GM12873 (cell line): Measurements from ENCODE around the gene ZGLP1.

Source experiments
- TF ChIP-seq, protein P1 (sequence below): IDR thresholded peaks from 2 replicates; pipeline ENCODE4 v1.5.1; 2012; ENCODE audit warnings: low read depth, mild to moderate bottlenecking, moderate library complexity, low read length, control low read depth; ENCODE audit not compliant: insufficient read depth; ENCODE audit errors: missing control alignments

ZGLP1 gene

DNA sequence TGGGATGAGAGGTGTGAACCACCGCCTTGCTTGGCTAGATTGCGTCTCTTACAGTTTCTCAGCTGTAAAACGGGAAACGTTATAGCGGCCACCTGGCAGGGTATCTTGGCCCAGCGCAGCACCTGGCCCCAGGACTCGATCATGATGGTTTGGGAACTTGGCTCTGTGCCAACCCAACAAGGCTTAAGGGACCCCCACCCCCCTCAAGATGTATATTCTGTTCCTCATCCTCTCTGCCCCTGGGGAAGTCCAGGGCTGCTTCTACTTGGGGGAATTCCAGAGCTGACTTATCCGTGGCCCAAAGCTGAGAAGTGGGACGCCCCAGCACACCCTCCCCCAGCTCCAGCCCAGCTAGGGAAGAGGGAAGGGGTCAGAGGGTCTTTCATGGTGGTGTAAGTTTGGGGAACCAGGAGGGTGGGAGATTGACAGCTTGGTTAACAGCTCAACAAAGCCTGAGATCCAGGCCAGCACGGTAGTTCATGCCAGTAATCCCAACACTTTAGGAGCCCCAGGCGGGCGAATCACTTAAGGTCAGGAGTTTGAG, 38.0 kb downstream of the ZGLP1 start:
- TF ChIP-seq, protein P1, sequence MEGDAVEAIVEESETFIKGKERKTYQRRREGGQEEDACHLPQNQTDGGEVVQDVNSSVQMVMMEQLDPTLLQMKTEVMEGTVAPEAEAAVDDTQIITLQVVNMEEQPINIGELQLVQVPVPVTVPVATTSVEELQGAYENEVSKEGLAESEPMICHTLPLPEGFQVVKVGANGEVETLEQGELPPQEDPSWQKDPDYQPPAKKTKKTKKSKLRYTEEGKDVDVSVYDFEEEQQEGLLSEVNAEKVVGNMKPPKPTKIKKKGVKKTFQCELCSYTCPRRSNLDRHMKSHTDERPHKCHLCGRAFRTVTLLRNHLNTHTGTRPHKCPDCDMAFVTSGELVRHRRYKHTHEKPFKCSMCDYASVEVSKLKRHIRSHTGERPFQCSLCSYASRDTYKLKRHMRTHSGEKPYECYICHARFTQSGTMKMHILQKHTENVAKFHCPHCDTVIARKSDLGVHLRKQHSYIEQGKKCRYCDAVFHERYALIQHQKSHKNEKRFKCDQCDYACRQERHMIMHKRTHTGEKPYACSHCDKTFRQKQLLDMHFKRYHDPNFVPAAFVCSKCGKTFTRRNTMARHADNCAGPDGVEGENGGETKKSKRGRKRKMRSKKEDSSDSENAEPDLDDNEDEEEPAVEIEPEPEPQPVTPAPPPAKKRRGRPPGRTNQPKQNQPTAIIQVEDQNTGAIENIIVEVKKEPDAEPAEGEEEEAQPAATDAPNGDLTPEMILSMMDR: no peak

GRCh38 chr19:10270616-10271394, 38.8 kb downstream of the ZGLP1 start, which contains the start of gene ICAM1:
Gene ICAM1, plus strand, starts transcription at chr19:10271120. Its CDS starts 40 bp downstream, at chr19:10271160.
- TF ChIP-seq, protein P1: peak; percentile 38

DNA sequence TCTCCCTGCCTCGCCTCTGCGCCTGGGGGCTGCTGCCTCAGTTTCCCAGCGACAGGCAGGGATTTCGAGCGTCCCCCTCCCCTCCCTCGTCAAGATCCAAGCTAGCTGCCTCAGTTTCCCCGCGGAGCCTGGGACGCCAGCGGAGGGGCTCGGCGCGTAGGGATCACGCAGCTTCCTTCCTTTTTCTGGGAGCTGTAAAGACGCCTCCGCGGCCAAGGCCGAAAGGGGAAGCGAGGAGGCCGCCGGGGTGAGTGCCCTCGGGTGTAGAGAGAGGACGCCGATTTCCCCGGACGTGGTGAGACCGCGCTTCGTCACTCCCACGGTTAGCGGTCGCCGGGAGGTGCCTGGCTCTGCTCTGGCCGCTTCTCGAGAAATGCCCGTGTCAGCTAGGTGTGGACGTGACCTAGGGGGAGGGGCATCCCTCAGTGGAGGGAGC, 39.4 kb downstream of the ZGLP1 start:
- TF ChIP-seq, protein P1: no peak

DNA sequence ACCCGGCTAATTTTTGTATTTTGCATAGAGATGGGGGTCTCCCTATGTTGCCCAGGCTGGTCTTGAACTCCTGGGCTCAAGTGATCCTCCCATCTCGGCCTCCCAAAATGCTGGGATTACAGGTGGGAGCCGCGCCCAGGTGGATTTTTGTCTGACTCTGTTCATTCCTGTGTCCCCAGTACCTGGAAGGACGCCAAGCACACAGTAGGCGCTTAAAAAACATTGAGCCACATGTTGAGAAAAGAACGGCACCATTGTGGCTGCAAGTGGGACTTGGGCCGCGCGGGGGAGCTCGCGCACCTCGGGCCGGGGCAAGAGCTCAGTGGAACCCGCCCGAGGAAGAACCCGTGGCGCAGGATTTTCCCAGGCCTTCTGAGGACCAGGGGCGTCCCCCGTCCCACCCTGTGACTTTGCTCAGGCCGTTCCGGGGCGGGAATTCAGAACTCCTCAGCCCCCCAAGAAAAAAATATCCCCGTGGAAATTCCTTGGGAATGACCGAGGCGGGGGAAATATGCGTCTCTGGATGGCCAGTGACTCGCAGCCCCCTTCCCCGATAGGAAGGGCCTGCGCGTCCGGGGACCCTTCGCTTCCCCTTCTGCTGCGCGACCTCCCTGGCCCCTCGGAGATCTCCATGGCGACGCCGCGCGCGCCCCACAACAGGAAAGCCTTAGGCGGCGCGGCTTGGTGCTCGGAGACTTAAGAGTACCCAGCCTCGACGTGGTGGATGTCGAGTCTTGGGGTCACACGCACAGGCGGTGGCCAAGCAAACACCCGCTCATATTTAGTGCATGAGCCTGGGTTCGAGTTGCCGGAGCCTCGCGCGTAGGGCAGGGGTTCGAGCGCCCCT, 40.1 kb downstream of the ZGLP1 start:
- TF ChIP-seq, protein P1: peak; percentile 88

DNA sequence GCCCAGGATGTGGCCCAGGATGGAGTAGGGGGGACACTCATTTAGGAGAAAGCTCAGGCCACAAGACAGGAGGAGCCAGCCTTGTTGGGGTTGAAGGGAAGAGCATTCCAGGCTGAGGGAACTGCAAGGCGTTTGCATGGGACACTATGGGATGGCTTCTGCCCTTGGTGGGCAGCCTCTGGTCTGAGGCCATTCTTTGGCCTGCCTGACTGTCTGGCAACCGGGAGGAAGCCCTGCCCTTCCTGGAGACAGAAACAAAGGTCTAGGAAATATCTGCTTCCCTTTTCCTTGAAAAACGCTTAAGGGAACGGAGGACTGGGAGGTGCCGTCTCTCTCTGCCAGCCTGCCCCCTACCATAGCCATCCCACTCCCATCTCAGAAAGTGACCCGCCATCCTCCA, 41.5 kb downstream of the ZGLP1 start:
- TF ChIP-seq, protein P1: no peak

- TF ChIP-seq, protein P1: no peak
Measured at GRCh38 chr19:10266706-10267105, 42.9 kb downstream of the ZGLP1 start.

DNA sequence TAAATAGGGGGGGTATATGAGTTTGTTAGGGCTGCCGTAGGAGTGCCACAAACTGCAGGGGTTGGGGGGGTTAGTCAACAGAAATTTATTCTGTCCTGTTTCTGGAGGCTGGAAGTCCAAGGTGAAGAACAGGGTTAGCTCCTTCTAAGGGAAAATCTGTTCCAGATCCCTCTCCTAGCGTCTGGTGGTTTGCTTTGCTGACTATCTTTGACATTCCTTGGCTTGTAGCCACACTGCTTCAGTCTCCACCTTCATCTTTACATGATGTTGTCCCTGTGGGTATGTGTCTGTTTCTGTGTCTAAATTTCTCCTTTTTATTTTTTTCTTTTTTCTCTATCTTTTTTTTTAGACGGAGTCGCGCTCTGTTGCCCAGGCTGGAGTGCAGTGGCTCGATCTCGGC, 46.8 kb downstream of the ZGLP1 start:
- TF ChIP-seq, protein P1: no peak
